GM12891 (cell line): Measurements from ENCODE around the gene IL1RL2.

Experiments
- PAX5 ChIP-seq: IDR thresholded peaks from 2 replicates; pipeline ENCODE4 v1.6.1; 2011; ENCODE audit warnings: low read length, moderate library complexity, mild to moderate bottlenecking; ENCODE audit not compliant: insufficient read depth, severe bottlenecking
- POLR2A ChIP-seq: IDR thresholded peaks from 2 replicates; pipeline ENCODE4 v1.6.1; 2011; ENCODE audit warnings: low read depth, low read length, control low read depth
- POLR2AphosphoS5 ChIP-seq: IDR thresholded peaks from 2 replicates; pipeline ENCODE4 v1.6.1; 2011; ENCODE audit warnings: low read depth, low read length, control low read depth
- POU2F2 ChIP-seq: IDR thresholded peaks from 2 replicates; pipeline ENCODE4 v1.6.1; 2011; ENCODE audit warnings: low read depth, mild to moderate bottlenecking, control low read depth, low read length, moderate library complexity
- SPI1 ChIP-seq: IDR thresholded peaks from 2 replicates; pipeline ENCODE4 v1.6.1; 2011; ENCODE audit warnings: low read depth, low read length, control low read depth
- TAF1 ChIP-seq: IDR thresholded peaks from 2 replicates; pipeline ENCODE4 v1.6.1; 2011; ENCODE audit warnings: low read depth, low read length, control low read depth

DNA sequence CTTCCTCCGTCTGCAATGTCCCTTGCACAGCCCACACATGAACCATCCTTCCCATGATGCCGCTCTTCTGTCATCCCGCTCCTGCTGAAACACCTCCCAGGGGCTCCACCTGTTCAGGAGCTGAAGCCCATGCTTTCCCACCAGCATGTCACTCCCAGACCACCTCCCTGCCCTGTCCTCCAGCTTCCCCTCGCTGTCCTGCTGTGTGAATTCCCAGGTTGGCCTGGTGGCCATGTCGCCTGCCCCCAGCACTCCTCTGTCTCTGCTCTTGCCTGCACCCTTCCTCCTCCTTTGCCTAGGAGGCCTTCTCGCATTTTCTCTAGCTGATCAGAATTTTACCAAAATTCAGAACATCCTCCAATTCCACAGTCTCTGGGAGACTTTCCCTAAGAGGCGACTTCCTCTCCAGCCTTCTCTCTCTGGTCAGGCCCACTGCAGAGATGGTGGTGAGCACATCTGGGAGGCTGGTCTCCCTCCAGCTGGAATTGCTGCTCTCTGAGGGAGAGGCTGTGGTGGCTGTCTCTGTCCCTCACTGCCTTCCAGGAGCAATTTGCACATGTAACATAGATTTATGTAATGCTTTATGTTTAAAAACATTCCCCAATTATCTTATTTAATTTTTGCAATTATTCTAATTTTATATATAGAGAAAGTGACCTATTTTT, 8.9 kb upstream of the IL1RL2 start:
- TF ChIP-seq POLR2AphosphoS5 (no peak), POLR2A (no peak), PAX5 (no peak), SPI1 (no peak), TAF1 (no peak), POU2F2 (no peak)
